ENCODE data around the gene CFL2.

DNA sequence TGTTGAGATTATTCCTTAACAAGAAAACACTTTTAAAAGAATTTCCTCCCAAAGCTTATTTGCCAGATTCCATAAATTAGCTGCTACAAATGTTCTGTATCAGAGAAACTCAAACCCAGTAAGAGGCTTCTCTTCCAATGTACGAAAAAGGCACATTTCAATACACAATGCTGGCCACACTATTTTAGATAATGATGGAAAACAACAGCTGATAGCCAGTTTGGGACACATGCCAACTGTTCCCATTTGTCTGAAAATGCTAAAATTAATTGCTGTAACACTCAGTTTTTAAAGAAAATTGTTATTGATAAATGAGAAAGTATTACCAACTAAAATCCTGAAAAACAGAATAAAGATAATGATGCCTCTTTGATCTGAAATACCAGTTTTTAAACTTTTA lies 4.4 kb downstream of the CFL2 start:
- TF ChIP-seq POLR2A (IDR thresholded peaks at IDR 0.05; ENCODE audit: low read length), result no peak
- no peak for TF ChIP-seq GATA1 (IDR thresholded peaks at IDR 0.05; ENCODE audit: low read depth, low read length)

Measured in erythroblast (primary cell).